ES-I3 (cell line): ENCODE results near the gene POP4.
"Not testable (repeated sequence)": the region's sequence is repeated elsewhere in the genome, so short reads cannot be mapped to it uniquely, and the experiment has no call there.

Source experiments
- H3K36me3 ChIP-seq: 2 replicates; pipeline ENCODE4 v1.6.1; 2013; ENCODE audit warnings: mild to moderate bottlenecking, low read length, control low read depth, moderate library complexity; ENCODE audit not compliant: insufficient read depth
- H3K4me1 ChIP-seq: 2 replicates; pipeline ENCODE4 v1.6.1; 2013; ENCODE audit warnings: mild to moderate bottlenecking, control low read depth, low read length; ENCODE audit not compliant: insufficient read depth
- H3K9ac ChIP-seq: 2 replicates; pipeline ENCODE4 v1.6.1; 2013; ENCODE audit warnings: low read depth, mild to moderate bottlenecking, low read length, moderate library complexity
- H3K9me3 ChIP-seq: 2 replicates; pipeline ENCODE4 v1.6.1; 2013; ENCODE audit warnings: mild to moderate bottlenecking, low read length, moderate library complexity; ENCODE audit not compliant: control insufficient read depth, insufficient read depth

Gene POP4

GRCh38 chr19:29626386-29626785 is 20.3 kb downstream of the POP4 start:
- H3K9ac ChIP-seq: no peak overlapping the region
- no peaks in the 10 kb centered on the region for H3K36me3 ChIP-seq
- H3K4me1 ChIP-seq: no peaks in the 10 kb centered on the region
- no peaks in the 10 kb centered on the region for H3K9me3 ChIP-seq

- H3K9me3 ChIP-seq, H3K9ac ChIP-seq, H3K4me1 ChIP-seq: not testable (repeated sequence)
Measured at GRCh38 chr19:29626832-29627231, 20.7 kb downstream of the POP4 start.

GRCh38 chr19:29628661-29629385 is 22.7 kb downstream of the POP4 start:
- Histone ChIP-seq H3K9ac (no peak overlapping the region), H3K4me1 (no peaks in the 10 kb centered on the region), H3K9me3 (no peaks in the 10 kb centered on the region), H3K36me3 (no peaks in the 10 kb centered on the region)

More at GRCh38 chr19:29626832-29627231, 20.7 kb downstream of the POP4 start:
- H3K36me3 ChIP-seq: not testable (repeated sequence)

- Histone ChIP-seq H3K9me3 (no peaks in the 10 kb centered on the region), H3K9ac (no peak overlapping the region), H3K36me3 (no peaks in the 10 kb centered on the region), H3K4me1 (no peaks in the 10 kb centered on the region)
Measured at GRCh38 chr19:29629836-29630534, 23.9 kb downstream of the POP4 start.

DNA sequence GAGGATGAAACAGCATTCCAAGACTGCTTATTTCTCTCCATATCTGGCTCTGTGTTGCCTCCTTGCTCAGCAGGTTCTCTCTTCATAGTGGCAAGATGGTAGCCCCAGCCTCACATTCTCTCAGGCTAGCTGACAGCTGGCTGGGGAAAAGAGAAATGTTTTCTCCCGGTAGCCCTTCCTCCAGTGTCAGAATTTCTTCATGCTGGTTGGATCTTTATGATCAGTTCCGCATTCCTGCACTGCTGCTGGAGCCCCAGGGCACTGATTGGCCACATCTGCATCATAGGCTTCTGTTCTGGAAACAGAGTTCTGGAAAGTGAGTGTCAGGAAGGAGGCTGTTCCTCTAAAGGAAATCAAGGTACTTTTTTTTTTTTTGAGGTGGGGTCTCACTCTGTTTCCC is 24.6 kb downstream of the POP4 start:
- H3K9me3 ChIP-seq: no peaks in the 10 kb centered on the region
- no peak overlapping the region for H3K9ac ChIP-seq
- H3K4me1 ChIP-seq: no peaks in the 10 kb centered on the region

GRCh38 chr19:29631450-29631849 is 25.4 kb downstream of the POP4 start:
- Histone ChIP-seq H3K4me1 (no peaks in the 10 kb centered on the region), H3K9me3 (no peaks in the 10 kb centered on the region), H3K9ac (no peak overlapping the region), H3K36me3 (no peaks in the 10 kb centered on the region)

More for the DNA sequence above, 24.6 kb downstream of the POP4 start:
- no peaks in the 10 kb centered on the region for H3K36me3 ChIP-seq

DNA sequence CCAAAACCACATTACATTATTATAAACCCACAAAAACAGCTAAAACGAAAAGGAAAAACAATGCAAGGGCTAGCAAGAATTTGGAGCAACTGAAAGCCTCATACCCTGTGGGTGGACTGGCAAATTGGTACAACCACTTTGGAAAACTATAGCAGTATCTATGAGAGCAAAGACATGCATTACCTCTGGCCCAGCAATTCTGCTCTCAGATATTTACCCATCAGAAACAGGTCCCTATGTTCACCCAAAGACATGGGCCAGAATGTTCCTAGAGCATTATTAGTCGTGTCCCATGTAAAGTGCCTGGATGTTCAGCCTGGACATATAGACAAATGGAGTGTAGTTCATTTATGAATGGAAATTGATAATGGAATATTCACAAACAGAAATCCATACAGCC is 27.9 kb downstream of the POP4 start:
- H3K9me3 ChIP-seq: no peaks in the 10 kb centered on the region
- no peaks in the 10 kb centered on the region for H3K36me3 ChIP-seq
- no peak overlapping the region for H3K9ac ChIP-seq
- no peaks in the 10 kb centered on the region for H3K4me1 ChIP-seq

DNA sequence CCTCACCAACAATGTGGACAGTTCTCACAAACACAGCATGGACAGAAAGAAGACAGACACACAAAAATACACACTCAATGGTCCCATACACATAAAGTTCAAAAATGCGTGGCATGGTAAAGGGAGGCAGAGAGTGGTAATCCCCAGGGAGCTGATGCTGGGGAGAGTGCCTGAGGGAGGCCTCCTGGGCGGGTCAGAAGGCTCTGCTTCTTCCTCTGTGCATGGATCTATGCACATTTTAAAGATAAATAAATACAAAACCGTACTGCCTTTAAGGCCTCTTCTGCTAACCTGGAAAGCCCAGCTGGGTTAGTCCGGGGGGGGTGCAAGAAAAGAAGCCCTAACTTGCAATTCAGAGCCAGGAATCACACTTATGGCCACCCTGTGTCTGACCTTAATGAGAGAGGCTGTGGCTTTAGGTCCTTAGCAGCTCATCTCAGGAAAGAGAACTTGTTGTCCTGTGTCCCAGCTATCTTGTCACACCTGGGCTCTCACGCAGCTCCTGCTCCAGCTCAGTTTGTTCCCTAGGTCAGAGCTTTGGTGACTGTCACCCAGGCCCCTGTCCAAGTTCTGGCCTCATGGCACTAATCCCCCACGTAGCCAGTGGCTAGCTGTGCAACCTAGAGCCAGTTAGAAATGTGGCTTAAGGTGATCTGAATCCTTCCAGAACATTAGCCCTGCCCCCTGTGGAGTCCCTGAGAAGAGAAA is 28.5 kb downstream of the POP4 start:
- Histone ChIP-seq H3K36me3 (no peaks in the 10 kb centered on the region), H3K4me1 (no peaks in the 10 kb centered on the region), H3K9ac (no peak overlapping the region), H3K9me3 (no peaks in the 10 kb centered on the region)

DNA sequence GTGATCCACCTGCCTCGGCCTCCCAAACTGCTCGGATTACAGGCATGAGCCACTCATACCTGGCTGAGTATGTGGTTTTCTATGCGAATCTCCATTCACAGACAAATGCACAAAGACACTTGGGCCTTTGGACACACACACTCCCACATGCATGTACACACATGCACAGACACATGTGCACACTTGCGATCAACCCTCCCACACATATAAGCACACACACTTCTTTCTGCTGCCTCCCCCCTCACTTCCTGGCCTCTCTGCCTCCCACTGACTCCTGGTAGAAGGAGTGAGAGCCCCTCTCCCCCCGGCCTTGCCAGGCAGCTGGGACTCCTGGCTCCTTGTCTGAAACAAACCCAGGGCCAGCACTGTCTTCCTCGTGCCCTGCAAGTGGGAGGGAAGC is 29.9 kb downstream of the POP4 start:
- H3K9me3 ChIP-seq: no peaks in the 10 kb centered on the region
- no peaks in the 10 kb centered on the region for H3K4me1 ChIP-seq
- no peak overlapping the region for H3K9ac ChIP-seq
- no peaks in the 10 kb centered on the region for H3K36me3 ChIP-seq

DNA sequence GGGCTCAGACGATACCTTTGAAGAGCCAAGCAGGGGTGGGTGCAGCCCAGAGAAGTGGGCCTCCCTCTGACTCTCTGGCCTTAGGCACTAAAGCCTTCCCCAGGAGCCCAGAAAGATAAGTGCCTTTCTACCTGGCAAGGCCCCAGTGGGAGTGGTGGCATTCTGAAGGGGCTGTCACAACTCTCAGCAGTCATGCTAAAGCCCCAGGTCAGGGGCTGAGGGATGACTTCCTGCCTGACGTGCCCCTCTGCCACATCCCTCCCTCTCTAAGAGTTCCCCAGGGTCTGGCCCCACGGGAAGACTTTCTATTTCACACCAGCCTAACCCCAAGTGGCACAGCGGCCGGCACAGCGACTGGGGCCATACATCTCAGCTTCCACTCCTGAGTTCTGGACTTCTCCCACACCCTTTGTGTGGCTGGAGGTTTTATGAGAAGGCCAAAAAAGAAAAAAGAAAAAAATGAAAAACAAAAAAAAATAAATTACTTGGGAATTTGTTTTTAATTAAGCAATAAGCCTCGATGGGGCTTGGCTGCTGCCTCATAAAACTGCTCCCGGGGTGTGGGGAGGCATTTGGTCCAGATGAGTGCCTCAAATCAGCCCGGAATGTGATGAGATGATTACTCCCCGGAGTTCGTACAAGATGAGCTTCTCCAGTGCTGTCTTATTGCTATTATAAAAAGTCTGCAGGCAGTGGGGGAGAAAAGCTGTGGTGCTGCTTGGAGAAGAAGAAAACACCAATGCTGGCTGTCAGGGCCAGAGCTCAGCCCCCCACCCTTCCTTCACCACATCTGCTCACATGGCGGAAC is 30.7 kb downstream of the POP4 start:
- H3K36me3 ChIP-seq: no peaks in the 10 kb centered on the region
- no peak overlapping the region for H3K9ac ChIP-seq
- no peaks in the 10 kb centered on the region for H3K4me1 ChIP-seq
- H3K9me3 ChIP-seq: no peaks in the 10 kb centered on the region

GRCh38 chr19:29639086-29639485 is 33.0 kb downstream of the POP4 start:
- no peak overlapping the region for H3K9ac ChIP-seq
- no peaks in the 10 kb centered on the region for H3K36me3 ChIP-seq
- no peaks in the 10 kb centered on the region for H3K4me1 ChIP-seq
- no peaks in the 10 kb centered on the region for H3K9me3 ChIP-seq

- Histone ChIP-seq H3K4me1 (peaks cover 3% of the 10 kb centered on the region; the same call in 1 of the 2 replicates), H3K9me3 (no peaks in the 10 kb centered on the region), H3K36me3 (no peaks in the 10 kb centered on the region), H3K9ac (no peak overlapping the region)
Measured at GRCh38 chr19:29640231-29640630, 34.1 kb downstream of the POP4 start.

DNA sequence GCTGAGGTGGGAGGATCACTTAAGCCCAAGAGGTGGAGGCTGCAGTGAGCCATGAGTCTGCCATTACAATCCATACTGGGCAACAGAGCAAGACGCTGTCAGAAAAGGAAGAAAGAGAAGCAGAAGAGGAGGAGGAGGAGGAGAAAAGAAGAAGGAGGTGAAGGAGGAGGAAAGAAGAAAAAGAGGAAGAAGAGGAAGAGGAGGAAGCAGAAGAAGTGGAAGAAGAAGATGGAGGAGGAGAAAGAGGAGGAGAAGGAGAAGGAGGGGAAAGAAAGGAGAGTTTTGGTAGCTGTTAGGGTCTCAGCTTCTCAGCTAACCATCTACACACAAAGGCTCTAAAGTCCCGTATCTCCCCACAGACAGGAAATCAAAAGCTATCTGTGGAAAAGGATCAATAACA is 35.5 kb downstream of the POP4 start:
- Histone ChIP-seq H3K9me3 (no peaks in the 10 kb centered on the region), H3K9ac (no peak overlapping the region), H3K36me3 (no peaks in the 10 kb centered on the region), H3K4me1 (peaks cover 12% of the 10 kb centered on the region)

GRCh38 chr19:29643361-29643935 is 37.4 kb downstream of the POP4 start:
- no peaks in the 10 kb centered on the region for H3K9me3 ChIP-seq
- no peak overlapping the region for H3K9ac ChIP-seq
- no peaks in the 10 kb centered on the region for H3K36me3 ChIP-seq
- peaks cover 12% of the 10 kb centered on the region for H3K4me1 ChIP-seq
